ENCODE measurements around the gene RARS1. TPM values are rescaled to one million over a fixed set of nuclear protein-coding genes. Genes with fewer than 3 reads are reported as not detected.

Gene RARS1
- total RNA-seq, 1 donor from 2014 or later = 94.6 TPM

DNA sequence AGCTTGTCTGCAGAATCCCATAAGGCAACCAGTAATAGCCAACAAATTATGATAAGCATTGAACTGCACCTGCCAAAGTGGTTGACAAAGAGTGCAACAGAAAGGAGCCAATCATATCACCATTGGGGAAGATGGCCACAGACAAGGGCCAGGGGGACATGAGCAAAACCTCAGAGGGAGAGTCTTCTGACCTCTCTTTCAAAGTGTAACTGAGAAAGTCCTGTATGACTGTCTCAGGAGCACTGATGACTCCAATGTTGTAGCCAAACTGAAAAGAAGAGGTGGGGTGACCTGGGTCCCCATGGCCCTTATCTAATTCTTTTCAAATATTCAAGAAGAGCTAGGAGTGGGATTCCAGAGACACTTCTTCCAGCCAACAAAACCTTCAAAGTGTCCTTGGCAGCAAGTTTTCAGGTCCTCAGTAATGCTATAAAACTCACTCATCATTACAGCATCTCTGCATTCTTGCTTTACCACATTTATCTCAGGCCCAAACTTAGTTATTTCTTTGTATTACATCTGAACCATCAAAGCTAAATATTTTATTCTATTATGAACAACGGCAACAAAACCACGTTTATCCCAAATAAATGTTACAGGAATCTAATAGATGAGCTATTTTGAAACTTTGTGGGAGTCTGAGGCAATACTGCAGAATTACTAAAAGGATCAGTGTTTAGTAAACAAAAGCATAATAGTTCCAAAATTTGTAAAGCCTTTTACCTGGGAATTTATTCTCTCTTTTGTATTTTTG lies 67.3 kb downstream of the RARS1 start:
- no peak overlapping the region for H3K4me3 Mint-ChIP-seq (ENCODE audit: low read depth)
- no peaks in the 10 kb centered on the region for H3K27me3 Mint-ChIP-seq
- H3K4me1 Mint-ChIP-seq (ENCODE audit: low read depth) = no peaks in the 10 kb centered on the region
- no peak for DNase-seq (ENCODE audit: low spot score, unreplicated experiment)
- H3K36me3 Mint-ChIP-seq (ENCODE audit: insufficient read depth) = peaks cover 36% of the 10 kb centered on the region
- TF ChIP-seq, protein P1, sequence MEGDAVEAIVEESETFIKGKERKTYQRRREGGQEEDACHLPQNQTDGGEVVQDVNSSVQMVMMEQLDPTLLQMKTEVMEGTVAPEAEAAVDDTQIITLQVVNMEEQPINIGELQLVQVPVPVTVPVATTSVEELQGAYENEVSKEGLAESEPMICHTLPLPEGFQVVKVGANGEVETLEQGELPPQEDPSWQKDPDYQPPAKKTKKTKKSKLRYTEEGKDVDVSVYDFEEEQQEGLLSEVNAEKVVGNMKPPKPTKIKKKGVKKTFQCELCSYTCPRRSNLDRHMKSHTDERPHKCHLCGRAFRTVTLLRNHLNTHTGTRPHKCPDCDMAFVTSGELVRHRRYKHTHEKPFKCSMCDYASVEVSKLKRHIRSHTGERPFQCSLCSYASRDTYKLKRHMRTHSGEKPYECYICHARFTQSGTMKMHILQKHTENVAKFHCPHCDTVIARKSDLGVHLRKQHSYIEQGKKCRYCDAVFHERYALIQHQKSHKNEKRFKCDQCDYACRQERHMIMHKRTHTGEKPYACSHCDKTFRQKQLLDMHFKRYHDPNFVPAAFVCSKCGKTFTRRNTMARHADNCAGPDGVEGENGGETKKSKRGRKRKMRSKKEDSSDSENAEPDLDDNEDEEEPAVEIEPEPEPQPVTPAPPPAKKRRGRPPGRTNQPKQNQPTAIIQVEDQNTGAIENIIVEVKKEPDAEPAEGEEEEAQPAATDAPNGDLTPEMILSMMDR (IDR thresholded peaks at IDR 0.05; ENCODE audit: unreplicated experiment) = no peak
- H3K27ac Mint-ChIP-seq = no peak overlapping the region
- H3K9me3 Mint-ChIP-seq (ENCODE audit: low read depth) = no peaks in the 10 kb centered on the region

DNA sequence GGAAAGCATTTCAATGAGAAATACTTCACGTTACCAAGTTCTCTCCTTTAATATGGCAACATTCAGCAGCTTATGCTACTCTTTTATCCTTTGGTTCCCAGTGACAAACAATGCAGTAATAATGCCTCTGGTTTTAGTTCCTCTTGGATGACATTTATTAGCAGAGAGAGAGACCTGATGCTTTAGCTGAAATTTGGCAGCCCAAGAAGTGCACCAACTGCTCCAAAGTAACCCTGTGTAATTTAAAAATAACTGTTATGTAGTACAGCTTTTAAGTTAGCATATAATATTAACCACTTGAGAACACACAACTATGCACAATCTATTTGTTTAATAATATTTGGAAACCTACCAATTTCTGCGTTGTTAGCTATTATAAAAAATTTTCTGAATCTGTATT lies 71.1 kb downstream of the RARS1 start:
- TF ChIP-seq, protein P1 (IDR thresholded peaks at IDR 0.05; ENCODE audit: unreplicated experiment) = no peak
- Mint-ChIP-seq H3K36me3 (ENCODE audit: insufficient read depth) (peaks cover 37% of the 10 kb centered on the region), H3K27me3 (no peaks in the 10 kb centered on the region), H3K4me1 (ENCODE audit: low read depth) (peaks cover 7% of the 10 kb centered on the region), H3K4me3 (ENCODE audit: low read depth) (no peak overlapping the region), H3K9me3 (ENCODE audit: low read depth) (no peaks in the 10 kb centered on the region), H3K27ac (no peak overlapping the region)
- no peak for DNase-seq (ENCODE audit: low spot score, unreplicated experiment)

DNA sequence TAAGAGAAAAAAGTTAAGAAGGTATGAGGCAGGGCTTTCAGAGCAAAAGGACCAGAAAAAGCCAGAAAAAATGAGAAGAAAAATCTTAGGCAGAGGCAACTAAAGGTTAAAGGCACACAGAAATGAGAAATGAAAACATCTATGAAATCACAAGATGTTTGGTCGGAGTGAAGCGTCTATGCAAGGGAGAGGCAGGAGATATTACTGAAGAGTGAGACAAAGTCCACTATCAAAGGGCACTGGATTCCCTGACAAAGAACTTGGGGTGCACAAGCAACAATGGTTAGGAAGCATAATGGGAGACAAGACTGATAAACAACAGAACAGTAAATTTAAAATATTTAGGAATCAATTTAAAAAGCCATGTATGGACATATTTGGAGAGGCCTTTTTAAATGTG lies 76.0 kb downstream of the RARS1 start:
- TF ChIP-seq, protein P1 (IDR thresholded peaks at IDR 0.05; ENCODE audit: unreplicated experiment) = no peak
- peak overlapping the region; percentile 29 for H3K27ac Mint-ChIP-seq
- no peak overlapping the region for H3K4me3 Mint-ChIP-seq (ENCODE audit: low read depth)
- H3K36me3 Mint-ChIP-seq (ENCODE audit: insufficient read depth) = peaks cover 18% of the 10 kb centered on the region
- H3K9me3 Mint-ChIP-seq (ENCODE audit: low read depth) = no peaks in the 10 kb centered on the region
- H3K27me3 Mint-ChIP-seq = no peaks in the 10 kb centered on the region
- DNase-seq (ENCODE audit: low spot score, unreplicated experiment) = no peak
- peaks cover 18% of the 10 kb centered on the region for H3K4me1 Mint-ChIP-seq (ENCODE audit: low read depth)

DNA sequence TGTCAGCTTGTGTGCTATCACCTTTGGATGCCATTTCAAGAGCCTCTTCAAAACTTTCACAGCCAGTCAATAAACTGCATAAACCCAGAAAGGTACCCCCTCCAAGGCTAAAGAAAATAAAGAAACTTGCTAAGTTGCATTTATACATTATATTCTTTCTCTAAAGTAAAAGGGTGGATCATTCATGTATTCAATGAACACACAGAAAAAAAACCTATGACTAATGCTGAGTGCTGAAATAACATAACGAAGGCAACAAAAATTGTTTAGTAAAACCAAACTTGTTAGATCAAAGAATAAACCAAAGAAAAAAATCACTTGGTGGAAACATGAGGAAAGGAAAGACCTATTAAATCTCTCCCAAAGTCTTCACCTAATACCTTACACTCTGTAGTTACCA lies 77.7 kb downstream of the RARS1 start:
- no peak overlapping the region for H3K27ac Mint-ChIP-seq
- H3K27me3 Mint-ChIP-seq = no peaks in the 10 kb centered on the region
- peaks cover 18% of the 10 kb centered on the region for H3K4me1 Mint-ChIP-seq (ENCODE audit: low read depth)
- DNase-seq (ENCODE audit: low spot score, unreplicated experiment) = no peak
- no peak overlapping the region for H3K4me3 Mint-ChIP-seq (ENCODE audit: low read depth)
- TF ChIP-seq, protein P1 (IDR thresholded peaks at IDR 0.05; ENCODE audit: unreplicated experiment) = no peak
- H3K36me3 Mint-ChIP-seq (ENCODE audit: insufficient read depth) = peaks cover 15% of the 10 kb centered on the region
- H3K9me3 Mint-ChIP-seq (ENCODE audit: low read depth) = no peaks in the 10 kb centered on the region

DNA sequence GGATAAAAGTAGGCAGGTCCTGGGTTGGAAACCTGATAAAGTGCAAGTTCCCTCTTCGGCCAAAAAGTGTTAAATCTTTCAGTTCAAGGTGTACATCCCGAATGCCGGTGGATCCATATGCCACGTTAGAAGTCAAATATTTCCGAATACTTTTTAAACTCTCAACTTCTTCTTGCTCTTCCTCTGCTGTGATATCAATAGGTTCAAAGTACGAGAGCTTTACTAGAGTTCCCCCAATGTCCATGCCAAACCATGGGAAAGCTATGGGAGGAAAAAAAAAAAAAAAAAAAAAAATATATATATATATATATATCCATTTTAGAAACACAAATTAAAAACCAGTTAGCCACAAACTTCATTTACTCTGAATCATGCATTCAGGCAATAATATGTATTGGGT lies 82.5 kb downstream of the RARS1 start:
- Mint-ChIP-seq H3K4me3 (ENCODE audit: low read depth) (no peak overlapping the region), H3K9me3 (ENCODE audit: low read depth) (no peaks in the 10 kb centered on the region), H3K27ac (no peak overlapping the region), H3K36me3 (ENCODE audit: insufficient read depth) (peaks cover 18% of the 10 kb centered on the region), H3K4me1 (ENCODE audit: low read depth) (peaks cover 5% of the 10 kb centered on the region), H3K27me3 (no peaks in the 10 kb centered on the region)
- no peak for DNase-seq (ENCODE audit: low spot score, unreplicated experiment)
- TF ChIP-seq, protein P1 (IDR thresholded peaks at IDR 0.05; ENCODE audit: unreplicated experiment) = no peak

Small RNA genes lying within 50 kb of the gene (microRNA-seq; reads per million reads assigned to microRNA genes)
- not detected for gene MIR103A1 (ENCODE audit: borderline number of aligned reads, unreplicated experiment)
- not detected for gene MIR103B1 (ENCODE audit: borderline number of aligned reads, unreplicated experiment)

Other genes starting within 250 kb of the RARS1 start
- gene WWC1, start 194.8 kb upstream of the RARS1 start, total RNA-seq = 62.3 and 70.3 TPM in 2 replicates
- 3.1 and 4.5 TPM in 2 replicates for gene FBLL1, start 42.8 kb downstream of the RARS1 start, total RNA-seq
- gene PANK3, start 92.9 kb downstream of the RARS1 start, total RNA-seq = 93.9 and 96.6 TPM in 2 replicates

All from progenitor cell of endocrine pancreas (in vitro differentiated cells).